Esophagus squamous epithelium (tissue), 5 donors: ENCODE measurements around the gene MSX2. TPM values are rescaled to one million over a fixed set of nuclear protein-coding genes. Genes with fewer than 3 reads are reported as not detected.
A peak's percentile ranks its signal among the peaks of the same experiment; 100 is the strongest.

Experiments
- DNase-seq: peaks from one replicate; lab custom pipeline; 2025; lab: John Stamatoyannopoulos, UW
- H3K27ac ChIP-seq, 4 donors: fragments of 200-600 bp; sonication (generic); one replicate each; pipeline ENCODE4 v1.5.1; 2016 to 2019; ENCODE audit warnings: mild to moderate bottlenecking in 1 of 4
- H3K27me3 ChIP-seq, 4 donors: fragments of 200-600 bp; sonication (generic); 1 replicate in 3 of 4; 2 replicates in 1 of 4; pipeline versions ENCODE4 v1.5.1 to v1.6.0; 2017 to 2021; ENCODE audit warnings: antibody characterized with exemption in 1 of 4
- H3K36me3 ChIP-seq, 3 donors: fragments of 200-600 bp; sonication (generic); one replicate each; pipeline ENCODE4 v1.5.1; 2016 to 2019
- H3K4me1 ChIP-seq, 3 donors: fragments of 200-600 bp; sonication (generic); one replicate each; pipeline ENCODE4 v1.5.1; 2017 to 2019
- H3K4me3 ChIP-seq, 4 donors: fragments of 200-600 bp; sonication (generic); 1 replicate in 3 of 4; 2 replicates in 1 of 4; pipeline ENCODE4 v1.5.1; 2016 to 2019; ENCODE audit warnings: mild to moderate bottlenecking in 2 of 4, moderate library complexity in 1 of 4
- H3K9me3 ChIP-seq, 3 donors: fragments of 200-600 bp; sonication (generic); one replicate each; pipeline ENCODE4 v1.5.1; 2016 to 2019
- CTCF ChIP-seq, 6 experiments: fragments of 450-650 bp in 4 of 6; fragments of 200-600 bp in 2 of 6; sonication (generic) in 2 of 6; IDR thresholded peaks; one replicate each; pipeline ENCODE4 v1.5.1; 2016 to 2019; ENCODE audit warnings: antibody characterized with exemption in 6 of 6, mild to moderate bottlenecking in 4 of 6, moderate library complexity in 4 of 6
- POLR2A ChIP-seq, 4 donors: fragments of 450-650 bp; IDR thresholded peaks; one replicate each; pipeline ENCODE4 v1.6.1; 2017; ENCODE audit warnings: antibody characterized with exemption in 4 of 4, mild to moderate bottlenecking in 4 of 4, moderate library complexity in 3 of 4
- WGBS, 2 donors: methylation state at CpG; one replicate each; pipeline ENCODE4 v1.1.5; 2018; 5-methylcytosine and 5-hydroxymethylcytosine counted together
- intact Hi-C: fragments of 100-400 bp; cut with DNase I; formaldehyde crosslinking; loops from one replicate; pipeline ENCODE4 v1.15.0; 2022
- total RNA-seq, 4 donors: library from RNA; depleted of rRNA; stranded (reverse); fragments of >200 nt; gene quantifications; one replicate each; pipeline ENCODE4 v1.1.0, GENCODE V29; 2016
- donor health status: DM: yes; HTN: yes; CAD: no.

The MSX2 gene
- total RNA-seq, 4 donors from 2014 or later: 0.19 to 2.5 (median 1.6) TPM; not detected in 1

GRCh38 chr5:174734571-174735497 lies 10.5 kb downstream of the MSX2 start:
- WGBS, 2 donors: 16 to 24% methylated on average over 16 to 20 of the region's 22 CpGs
- H3K4me3 ChIP-seq: peak overlapping the region in 1 of 4 donors; percentile 33
- no peaks in the 10 kb centered on the region for H3K36me3 ChIP-seq
- H3K27me3 ChIP-seq: peaks cover 8 to 93% (median 38%) of the 10 kb centered on the region in 4 donors
- TF ChIP-seq CTCF (IDR thresholded peaks at IDR 0.05) (no peak), POLR2A (IDR thresholded peaks at IDR 0.05) (no peak)
- intact Hi-C loops: loop anchor here (5.0 kb wide), 1 partner anchor 313 kb away; no protein-coding TSS in a partner anchor
- H3K9me3 ChIP-seq: no peaks in the 10 kb centered on the region
- DNase-seq: no peak
- no peak overlapping the region for H3K27ac ChIP-seq
- peaks cover 6 to 22% (median 9%) of the 10 kb centered on the region in 3 donors for H3K4me1 ChIP-seq

- Histone ChIP-seq H3K4me1 (peaks cover 6 to 22% (median 9%) of the 10 kb centered on the region in 3 donors), H3K27ac (no peak overlapping the region), H3K27me3 (peaks cover 8 to 89% (median 38%) of the 10 kb centered on the region in 4 donors), H3K4me3 (peak overlapping the region in 1 of 4 donors; percentile 33), H3K9me3 (no peaks in the 10 kb centered on the region), H3K36me3 (no peaks in the 10 kb centered on the region)
- no peak for DNase-seq
- WGBS, 2 donors: 1% methylated on average over 15 to 32 of the region's 54 CpGs
- TF ChIP-seq POLR2A (IDR thresholded peaks at IDR 0.05) (no peak), CTCF (IDR thresholded peaks at IDR 0.05) (peak in 5 of 6 experiments; percentile 24 to 71 (median 45))
- intact Hi-C loops: no loop called here
These were observed 11.3 kb downstream of the MSX2 start for GRCh38 chr5:174735498-174736330.

- Histone ChIP-seq H3K36me3 (no peaks in the 10 kb centered on the region), H3K27me3 (peaks cover 8 to 88% (median 35%) of the 10 kb centered on the region in 4 donors), H3K9me3 (no peaks in the 10 kb centered on the region), H3K27ac (no peak overlapping the region), H3K4me3 (no peak overlapping the region), H3K4me1 (peaks cover 6 to 22% (median 9%) of the 10 kb centered on the region in 3 donors)
- no peak for DNase-seq
- intact Hi-C loops: no loop called here
- WGBS, 2 donors: 36 to 42% methylated on average over 3 to 4 of the region's 4 CpGs
- TF ChIP-seq CTCF (IDR thresholded peaks at IDR 0.05) (no peak), POLR2A (IDR thresholded peaks at IDR 0.05) (no peak)
These were observed 11.9 kb downstream of the MSX2 start for GRCh38 chr5:174736331-174736721.

- Histone ChIP-seq H3K27ac (no peak overlapping the region), H3K27me3 (peaks cover 8 to 87% (median 30%) of the 10 kb centered on the region in 4 donors), H3K4me3 (no peak overlapping the region), H3K9me3 (no peaks in the 10 kb centered on the region), H3K36me3 (no peaks in the 10 kb centered on the region), H3K4me1 (peaks cover 6 to 19% (median 9%) of the 10 kb centered on the region in 3 donors)
- intact Hi-C loops: no loop called here
- DNase-seq: no peak
- TF ChIP-seq POLR2A (IDR thresholded peaks at IDR 0.05): no peak
- no peak for TF ChIP-seq CTCF (IDR thresholded peaks at IDR 0.05)
- 60 to 71% methylated on average over 1 of the region's 1 CpG for WGBS, 2 donors
These were observed 12.4 kb downstream of the MSX2 start for GRCh38 chr5:174736777-174737176.
